UCSD-AML1 (cell line): ENCODE results near the gene INSYN1.
"Not testable (repeated sequence)": the region's sequence is repeated elsewhere in the genome, so short reads cannot be mapped to it uniquely, and the experiment has no call there.

ENCODE experiments used
- DNase-seq: peaks from one replicate; lab custom pipeline; 2025; ENCODE audit not compliant: unreplicated experiment; lab: John Stamatoyannopoulos, UW

Gene INSYN1

GRCh38 chr15:73750951-73751350, 2.2 kb downstream of the INSYN1 start:
- DNase-seq = no peak

GRCh38 chr15:73750438-73750837, 2.7 kb downstream of the INSYN1 start:
- no peak for DNase-seq

- no peak for DNase-seq
Measured at GRCh38 chr15:73749971-73750370, 3.2 kb downstream of the INSYN1 start.

DNA sequence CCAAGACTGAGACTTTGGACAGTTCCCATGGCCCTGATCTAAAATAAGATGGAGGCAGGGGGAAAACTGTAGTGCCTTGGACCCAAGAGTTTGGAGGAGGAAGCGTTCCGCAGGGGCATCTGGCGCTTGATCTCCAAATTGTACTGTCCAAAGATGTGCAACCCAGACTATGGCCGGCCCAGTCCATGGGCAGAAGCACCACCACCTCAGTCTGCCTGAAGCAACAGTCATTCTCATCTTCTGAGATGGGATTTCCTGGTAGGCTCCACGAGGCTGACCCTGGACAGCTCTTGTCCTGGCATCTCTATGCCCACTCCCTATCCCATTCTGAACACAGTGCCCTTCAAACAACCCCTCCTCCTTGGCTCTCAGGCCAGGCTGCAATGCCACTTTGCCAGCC, 3.6 kb downstream of the INSYN1 start:
- DNase-seq = no peak

GRCh38 chr15:73748730-73749129, 4.4 kb downstream of the INSYN1 start:
- no peak for DNase-seq

GRCh38 chr15:73747847-73748590, 5.1 kb downstream of the INSYN1 start:
- no peak for DNase-seq

- DNase-seq = no peak
Measured at GRCh38 chr15:73746883-73747282, 6.3 kb downstream of the INSYN1 start.

DNA sequence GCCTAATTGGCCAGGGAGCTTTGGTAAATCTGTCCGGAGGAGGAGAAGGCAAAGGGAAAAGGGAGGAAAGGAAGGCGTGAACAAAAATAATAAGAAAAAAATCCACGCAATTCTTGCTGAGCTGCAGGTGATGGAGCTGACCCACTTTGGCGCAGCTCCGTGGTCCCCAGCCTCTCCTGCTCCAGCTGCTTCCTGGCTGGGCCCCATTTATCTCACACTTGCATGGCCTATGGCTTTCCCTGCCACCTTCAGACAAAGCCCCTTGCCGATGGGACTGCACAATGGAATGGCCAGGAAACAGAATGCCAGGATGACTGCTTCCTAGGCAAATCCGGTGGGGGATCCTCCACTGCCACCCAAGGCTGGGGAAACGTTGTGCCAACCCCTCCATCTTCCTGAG, 6.9 kb downstream of the INSYN1 start:
- no peak for DNase-seq

GRCh38 chr15:73745073-73745472, 8.1 kb downstream of the INSYN1 start:
- DNase-seq = no peak

- no peak for DNase-seq
Measured at GRCh38 chr15:73744293-73744692, 8.9 kb downstream of the INSYN1 start.

DNA sequence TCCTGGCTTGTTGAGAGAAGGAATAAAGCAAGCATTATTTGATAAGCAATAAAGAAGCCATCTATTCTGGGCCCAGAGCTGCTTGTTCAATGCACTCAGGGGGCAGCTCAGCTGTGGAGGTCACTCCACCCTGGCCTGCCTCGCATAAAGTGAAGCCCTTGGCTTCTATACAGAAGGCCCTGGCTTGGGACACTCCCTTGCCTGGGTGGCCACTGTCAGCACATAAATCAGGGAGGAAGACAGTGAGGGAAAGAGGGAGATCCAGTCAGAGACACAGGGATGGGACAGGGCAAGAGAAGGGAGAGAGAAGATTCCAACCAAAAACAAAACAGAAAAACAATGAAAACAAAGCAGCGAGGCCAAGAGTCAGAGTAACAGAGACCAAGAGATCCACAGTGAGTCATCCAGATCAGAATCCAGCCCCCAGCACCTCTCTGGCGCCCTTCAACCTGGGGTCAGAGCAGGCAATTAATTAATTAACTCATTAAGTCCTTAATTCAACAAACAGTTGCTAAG, 11.8 kb downstream of the INSYN1 start:
- no peak for DNase-seq

- DNase-seq = no peak
Measured at GRCh38 chr15:73740152-73741048, 12.8 kb downstream of the INSYN1 start.

- DNase-seq = no peak
Measured at GRCh38 chr15:73737535-73737934, 15.6 kb downstream of the INSYN1 start.

GRCh38 chr15:73732930-73733329, 20.2 kb downstream of the INSYN1 start:
- no peak for DNase-seq

DNA sequence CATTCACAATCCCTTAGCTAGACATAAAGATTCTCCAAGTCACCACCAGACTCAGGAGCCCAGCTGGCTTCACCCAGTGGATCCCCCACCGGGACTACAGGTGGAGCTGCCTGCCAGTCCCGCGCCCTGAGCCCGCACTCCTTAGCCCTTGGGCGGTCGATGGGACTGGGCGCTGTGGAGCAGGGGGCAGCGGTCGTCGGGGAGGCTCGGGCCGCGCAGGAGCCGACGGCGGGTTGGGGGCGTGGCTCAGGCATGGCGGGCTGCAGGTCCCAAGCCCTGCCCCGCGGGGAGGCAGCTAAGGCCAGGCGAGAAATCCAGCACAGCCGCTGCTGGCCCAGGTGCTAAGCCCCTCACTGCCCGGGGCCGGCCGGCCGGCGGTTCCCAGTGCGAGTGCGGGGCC, 21.1 kb downstream of the INSYN1 start:
- DNase-seq = not testable (repeated sequence)

GRCh38 chr15:73727330-73727976, 25.7 kb downstream of the INSYN1 start:
- DNase-seq = no peak

DNA sequence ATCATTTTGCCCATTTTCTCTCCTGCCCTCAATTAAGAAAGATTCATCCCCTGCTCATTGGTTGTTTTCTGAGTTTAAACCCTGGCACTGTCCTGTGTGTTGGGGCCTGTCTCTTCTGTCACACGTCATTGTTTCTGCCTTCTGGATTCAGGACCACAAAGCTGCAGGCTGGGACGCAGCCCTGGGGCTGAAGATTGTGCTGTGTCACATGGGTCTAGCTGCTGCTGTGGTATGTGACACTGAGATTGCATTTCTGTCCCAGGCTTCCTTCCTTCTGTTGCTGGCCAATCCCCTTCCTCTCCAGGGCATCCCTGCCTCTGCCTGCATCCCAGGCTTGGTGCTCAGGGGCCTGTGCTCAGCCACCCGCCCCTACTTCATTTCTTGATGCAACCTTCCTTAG, 28.9 kb downstream of the INSYN1 start:
- DNase-seq = no peak

DNA sequence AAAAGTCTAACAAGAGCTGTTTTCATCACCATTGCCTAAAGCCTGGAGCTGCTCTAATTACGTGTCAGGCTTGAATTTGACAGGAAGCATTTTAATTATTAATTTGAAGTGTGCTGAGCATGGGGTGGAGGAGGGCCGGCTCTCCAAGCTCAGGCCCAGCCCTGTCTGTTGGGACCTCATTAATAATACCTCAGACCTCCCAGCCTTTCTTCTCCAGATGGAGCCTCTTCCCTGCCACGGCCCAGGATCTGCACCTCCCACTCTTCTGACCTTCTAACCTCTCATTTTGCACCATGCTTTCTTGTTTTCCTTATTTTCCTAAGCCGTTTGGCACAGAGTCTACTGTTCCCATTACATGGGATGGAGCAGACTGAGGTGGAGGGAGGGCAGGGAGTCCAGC, 30.0 kb downstream of the INSYN1 start:
- DNase-seq = no peak

DNA sequence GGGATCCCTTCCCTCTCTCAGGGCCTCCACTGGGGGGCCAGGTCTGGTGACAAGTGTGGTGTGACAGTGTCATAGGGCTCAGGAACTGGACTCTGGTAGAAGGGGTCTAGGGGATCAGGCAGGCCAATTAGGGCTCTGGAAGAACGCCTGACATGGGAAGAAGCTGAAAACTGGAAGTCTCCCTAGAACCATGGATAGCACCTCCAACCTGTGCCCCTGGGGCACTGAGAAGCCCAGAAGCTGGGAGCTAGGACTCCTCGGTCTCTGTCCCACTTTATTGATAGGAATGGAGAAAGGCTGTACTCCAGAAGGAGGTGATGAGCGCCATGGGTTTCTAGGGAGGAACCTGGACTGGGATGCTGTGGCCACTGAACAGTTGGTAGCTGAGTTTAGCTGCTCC, 30.7 kb downstream of the INSYN1 start:
- DNase-seq = no peak

- no peak for DNase-seq
Measured at GRCh38 chr15:73718694-73719093, 34.5 kb downstream of the INSYN1 start.

GRCh38 chr15:73717802-73718201, 35.3 kb downstream of the INSYN1 start:
- no peak for DNase-seq

GRCh38 chr15:73717206-73717605, 35.9 kb downstream of the INSYN1 start:
- DNase-seq = no peak
